Erythroblast (primary cell): ENCODE results near the gene NHS.

Experiments used
- DNase-seq, 2 experiments: peaks; one replicate each; lab custom pipeline; 2025; lab: John Stamatoyannopoulos, UW
- GATA1 ChIP-seq: IDR thresholded peaks from 2 replicates; pipeline ENCODE4 v1.6.1; 2011; ENCODE audit warnings: low read depth, mild to moderate bottlenecking, control low read depth, low read length, moderate library complexity
- POLR2A ChIP-seq: IDR thresholded peaks from 2 replicates; pipeline ENCODE4 v1.6.1; 2011; ENCODE audit warnings: mild to moderate bottlenecking, low read length

Gene NHS

DNA sequence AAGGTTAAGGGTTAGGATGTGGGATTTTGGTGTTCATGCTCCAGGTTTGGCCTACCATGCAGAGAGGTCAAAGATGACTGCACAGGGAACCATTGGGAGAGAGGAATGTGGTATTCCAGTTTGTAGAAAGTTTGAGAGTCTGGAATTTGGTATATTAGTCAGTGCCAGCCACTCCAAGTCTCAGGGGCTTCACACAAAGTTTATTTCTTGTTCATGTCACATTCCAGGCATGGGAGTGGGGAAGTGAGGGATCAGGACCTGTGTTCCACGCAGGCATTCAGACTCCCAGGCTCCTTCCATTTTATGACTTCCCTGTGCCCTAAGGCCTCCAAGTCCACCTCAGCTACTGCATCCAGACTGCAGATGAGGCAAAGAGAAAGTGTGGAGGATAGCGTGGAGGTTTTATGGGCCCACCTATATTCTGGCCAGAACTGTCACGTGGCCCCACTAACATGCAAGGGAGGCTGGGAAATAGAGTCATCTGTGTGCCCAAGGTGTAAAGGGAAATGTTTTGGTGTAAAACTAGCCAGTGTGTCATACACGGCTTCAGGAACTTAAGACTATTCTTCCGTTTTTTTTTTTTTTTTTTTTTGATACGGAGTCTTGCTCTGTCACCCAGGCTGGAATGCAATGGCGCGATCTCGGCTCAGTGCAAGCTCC is 221.7 kb downstream of the NHS start:
- no peak for DNase-seq
- TF ChIP-seq POLR2A (no peak), GATA1 (no peak)

DNA sequence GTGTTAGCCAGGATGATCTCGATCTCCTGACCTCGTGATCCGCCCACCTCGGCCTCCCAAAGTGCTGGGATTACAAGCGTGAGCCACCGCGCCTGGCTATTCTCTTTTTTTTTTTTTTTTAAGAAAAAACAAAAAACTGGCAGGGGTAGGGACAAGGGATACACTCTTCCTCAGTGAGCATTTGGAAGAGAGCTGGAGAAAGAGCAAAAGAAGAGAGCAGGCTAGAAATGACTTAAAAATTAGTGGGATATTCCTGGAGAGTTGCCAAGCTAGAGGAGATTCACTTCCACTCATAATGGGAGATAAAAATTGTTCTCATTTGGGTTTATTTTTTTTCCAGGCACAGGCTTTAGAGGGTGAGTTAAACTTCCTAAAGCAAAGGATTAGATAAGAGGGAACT is 222.3 kb downstream of the NHS start:
- TF ChIP-seq POLR2A: no peak
- no peak for TF ChIP-seq GATA1
- DNase-seq: no peak

DNA sequence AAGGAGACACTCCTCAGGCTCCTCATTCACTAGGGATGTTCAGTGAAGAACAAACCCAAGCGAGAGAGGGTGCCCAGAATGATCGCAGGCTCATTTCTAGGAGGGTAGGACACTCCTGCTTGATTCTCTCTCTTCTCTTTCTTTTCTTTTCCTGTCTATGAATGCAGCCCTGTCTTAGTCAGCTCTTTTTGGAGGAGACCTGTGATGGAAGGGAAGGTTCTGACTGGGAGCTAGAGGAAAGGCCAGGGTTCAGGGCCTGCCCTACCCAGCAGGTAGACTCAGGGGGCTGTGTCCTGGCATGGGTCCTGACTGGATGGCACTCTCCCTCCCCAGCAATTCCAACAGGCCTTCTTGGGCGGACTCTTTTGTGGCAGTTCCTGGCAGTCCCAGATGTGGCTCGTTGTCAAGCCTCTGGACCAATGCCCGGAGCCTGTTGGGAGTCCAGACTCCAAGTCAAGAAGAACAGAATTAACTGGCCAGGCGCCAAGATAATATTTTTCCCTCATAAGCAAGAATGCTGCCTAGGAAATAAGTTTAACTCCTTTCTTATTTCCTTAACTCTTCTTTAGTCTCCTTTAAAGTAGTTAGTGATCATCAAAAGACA is 222.9 kb downstream of the NHS start:
- TF ChIP-seq GATA1: no peak
- no peak for DNase-seq

DNA sequence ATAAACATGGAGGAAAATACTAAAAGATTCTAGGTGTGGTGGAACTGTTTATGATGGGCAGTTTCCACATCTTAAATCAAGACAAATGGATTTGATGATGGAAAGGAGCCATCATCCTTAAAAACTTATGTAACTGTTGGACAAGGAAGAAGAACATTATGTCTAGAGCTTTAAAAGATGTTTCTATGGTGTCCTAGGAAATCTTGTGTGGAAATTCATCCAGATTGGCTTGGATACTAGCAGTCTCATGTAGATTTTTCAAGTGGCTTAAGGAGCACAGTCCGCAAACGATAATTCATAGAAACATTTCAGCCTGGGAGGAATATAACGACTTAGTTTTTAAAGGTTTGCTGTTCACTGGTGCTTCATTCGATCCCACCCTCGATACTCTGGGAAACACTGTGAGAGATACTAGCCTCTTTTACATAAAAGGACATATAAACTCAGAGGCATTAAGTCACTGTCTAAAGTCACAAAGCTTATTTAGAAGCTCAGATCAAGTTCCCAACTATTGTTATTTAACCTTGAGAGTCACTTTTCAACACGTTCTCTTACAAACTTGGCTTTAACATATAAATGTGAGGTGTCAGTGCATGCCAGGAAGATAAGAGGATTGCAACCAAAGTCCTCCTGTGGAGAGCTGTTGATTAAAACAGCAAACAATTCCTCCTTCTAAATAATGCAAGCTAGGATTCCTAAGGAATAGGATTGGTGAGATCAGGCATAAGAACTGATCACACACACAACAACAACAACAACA is 226.6 kb downstream of the NHS start:
- no peak for DNase-seq
- TF ChIP-seq POLR2A: no peak
- TF ChIP-seq GATA1: no peak

DNA sequence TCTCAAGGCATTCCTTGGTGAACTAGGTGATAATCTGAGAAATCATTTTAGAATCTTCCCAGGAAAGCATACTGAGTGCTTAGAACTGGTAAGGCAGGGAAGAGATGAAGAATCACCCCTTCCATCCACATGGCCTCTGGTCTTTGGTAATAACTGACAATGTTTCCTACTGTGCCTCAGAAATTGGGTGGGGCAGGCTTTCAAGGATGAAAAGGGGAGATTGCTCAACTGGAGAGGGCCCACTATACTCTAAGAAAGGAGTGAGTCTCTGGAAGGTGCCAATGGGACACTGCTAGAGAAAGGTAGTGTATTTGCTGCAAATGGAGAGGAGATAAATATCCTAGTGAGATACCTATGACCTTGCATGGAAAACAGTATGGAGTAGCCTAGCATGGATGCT is 227.2 kb downstream of the NHS start:
- TF ChIP-seq POLR2A (no peak), GATA1 (no peak)
- DNase-seq: no peak

DNA sequence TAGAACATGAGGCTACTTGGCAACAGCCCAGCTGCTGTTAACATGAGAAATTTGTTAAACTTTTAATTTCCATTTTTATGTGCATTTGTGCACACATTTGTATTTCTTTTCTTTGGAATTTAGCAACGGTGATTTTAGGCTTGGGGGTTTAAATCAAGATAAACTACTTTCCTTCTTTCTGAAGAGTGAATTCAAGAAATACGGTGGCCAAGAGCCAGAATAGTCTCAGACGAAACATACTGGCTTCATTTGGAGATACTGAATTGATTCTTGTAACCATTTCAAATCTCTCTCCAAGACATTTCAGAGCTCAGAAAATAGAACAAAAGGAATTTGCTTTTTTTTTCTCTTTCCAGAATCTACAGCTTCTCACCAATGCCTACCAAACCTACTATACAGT is 228.2 kb downstream of the NHS start:
- TF ChIP-seq GATA1 (no peak), POLR2A (no peak)
- no peak for DNase-seq

DNA sequence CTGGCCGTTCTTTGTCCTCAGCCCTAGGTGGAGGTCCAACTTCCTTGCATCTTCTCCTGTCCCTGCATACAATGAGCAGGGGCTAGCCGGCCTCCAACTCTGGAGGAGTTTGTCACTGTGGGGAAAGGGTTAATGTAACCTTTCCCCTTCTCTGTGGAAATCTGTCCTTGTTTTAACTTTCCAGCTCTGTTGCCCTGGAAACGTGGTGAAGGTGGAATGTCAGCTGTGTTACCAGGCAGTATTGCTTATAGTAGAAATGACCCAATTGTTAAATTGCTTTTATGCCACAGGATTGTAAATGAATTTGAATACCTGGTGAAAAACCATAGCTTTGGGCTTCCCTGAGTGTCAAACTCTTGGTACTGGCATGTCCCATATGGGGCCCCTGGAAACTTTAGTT is 230.7 kb downstream of the NHS start:
- no peak for TF ChIP-seq GATA1
- TF ChIP-seq POLR2A: no peak
- DNase-seq: no peak

DNA sequence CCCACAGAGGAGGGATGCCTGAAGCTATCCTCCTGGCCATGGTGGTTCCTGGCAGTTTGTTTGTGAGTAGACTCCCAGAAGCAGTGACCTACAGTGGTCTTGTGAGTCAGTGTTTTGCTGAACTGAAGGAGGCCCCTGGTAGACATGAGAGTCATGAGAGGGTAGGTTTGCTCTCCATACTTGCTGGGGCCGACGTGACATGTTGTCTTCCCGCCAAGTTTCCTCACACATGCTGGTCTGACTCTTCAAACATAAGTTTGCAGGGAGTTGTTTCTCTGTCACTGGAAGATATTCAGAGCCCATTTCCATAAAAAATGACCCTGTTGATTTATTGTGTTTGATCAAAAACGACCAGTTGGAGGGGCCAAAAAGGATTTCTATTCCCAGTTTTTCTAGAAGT is 231.2 kb downstream of the NHS start:
- DNase-seq: no peak
- TF ChIP-seq POLR2A: no peak

DNA sequence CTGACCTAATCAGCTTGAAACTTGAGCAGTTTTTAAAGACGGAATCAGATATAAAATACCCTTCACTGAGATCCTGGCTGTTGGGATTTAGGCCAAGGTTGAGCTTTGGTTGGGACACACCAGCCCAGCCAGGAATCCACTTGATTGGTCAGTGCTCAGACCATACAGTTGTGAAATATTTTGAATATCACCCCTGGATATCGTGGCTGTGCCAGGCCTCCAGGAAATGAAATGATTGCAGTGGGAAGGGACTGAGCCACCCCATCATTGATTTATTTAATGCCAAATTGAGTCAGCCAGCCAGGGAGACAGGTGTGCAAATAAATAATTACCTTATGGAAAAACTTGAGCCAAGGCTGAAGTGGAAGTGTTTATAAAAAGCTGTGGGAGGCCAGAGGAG is 233.9 kb downstream of the NHS start:
- TF ChIP-seq POLR2A (no peak), GATA1 (no peak)
- DNase-seq: no peak

DNA sequence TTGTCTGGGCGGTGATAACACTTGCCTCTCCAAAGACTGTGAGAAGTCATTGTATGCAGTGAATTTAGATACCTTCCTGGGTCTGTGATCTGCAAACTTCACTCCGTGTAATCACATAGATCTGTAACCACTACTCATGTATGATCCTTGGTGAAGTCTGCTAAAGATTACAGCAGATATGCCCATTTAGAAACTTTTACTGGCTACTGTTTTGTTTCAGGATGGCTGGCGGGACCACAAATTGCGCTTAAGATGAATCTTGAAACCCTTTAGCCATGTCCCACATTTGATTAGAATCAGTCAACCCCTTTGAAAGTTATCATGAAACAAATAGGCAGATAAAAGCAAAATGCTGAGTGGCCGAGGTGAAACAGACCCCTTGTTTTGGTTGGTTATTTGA is 235.8 kb downstream of the NHS start:
- no peak for DNase-seq
- no peak for TF ChIP-seq GATA1
- TF ChIP-seq POLR2A: no peak

DNA sequence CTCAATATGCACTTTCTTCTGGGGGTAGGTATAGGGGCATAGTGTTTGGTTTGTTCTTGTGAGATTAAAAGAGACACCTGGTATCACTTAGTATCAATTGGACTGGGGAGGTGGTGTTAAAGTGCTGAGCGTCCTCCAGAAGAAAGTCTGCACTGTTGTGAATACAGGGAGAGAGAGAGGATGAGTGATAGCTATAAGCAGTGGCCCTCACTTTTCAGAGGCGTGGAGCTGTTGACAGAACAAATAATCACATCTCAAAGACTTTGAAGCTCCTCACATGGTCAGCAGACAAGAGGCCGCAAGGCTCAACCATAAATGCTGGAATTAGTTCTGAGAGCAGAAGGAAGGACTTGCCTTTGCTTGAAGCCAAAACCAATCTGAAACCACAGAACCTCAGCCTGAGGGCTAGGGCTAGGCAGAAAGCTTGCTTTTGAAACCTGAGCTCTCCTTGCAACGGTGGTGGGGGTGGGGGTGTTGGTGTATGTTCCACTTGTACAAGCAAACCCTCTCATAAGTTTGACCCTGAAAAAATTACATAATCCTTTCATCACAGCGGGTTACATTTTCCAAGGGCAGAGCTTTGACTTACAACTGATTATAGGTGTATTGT is 239.1 kb downstream of the NHS start:
- TF ChIP-seq POLR2A: no peak
- no peak for TF ChIP-seq GATA1
- no peak for DNase-seq

DNA sequence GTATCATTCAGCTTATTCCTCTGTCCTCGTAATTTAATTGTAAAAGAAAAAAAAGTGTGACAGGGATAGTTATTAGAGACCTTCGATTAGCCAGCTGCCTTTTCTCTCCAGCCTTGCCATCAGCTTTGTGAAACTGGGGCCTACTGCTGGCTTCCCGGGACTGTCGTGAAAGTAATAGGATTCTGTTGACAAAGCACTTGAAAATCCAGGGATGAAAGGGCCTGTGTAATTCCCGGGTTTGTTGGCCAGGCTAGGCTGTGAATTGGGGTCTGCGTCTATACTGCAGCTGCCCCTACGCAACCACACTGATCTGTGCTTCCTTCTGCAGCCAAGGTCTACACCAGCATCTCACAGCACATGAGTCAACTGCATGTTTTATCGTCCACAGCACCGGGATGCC is 241.9 kb downstream of the NHS start:
- DNase-seq: no peak
- TF ChIP-seq POLR2A (no peak), GATA1 (no peak)

DNA sequence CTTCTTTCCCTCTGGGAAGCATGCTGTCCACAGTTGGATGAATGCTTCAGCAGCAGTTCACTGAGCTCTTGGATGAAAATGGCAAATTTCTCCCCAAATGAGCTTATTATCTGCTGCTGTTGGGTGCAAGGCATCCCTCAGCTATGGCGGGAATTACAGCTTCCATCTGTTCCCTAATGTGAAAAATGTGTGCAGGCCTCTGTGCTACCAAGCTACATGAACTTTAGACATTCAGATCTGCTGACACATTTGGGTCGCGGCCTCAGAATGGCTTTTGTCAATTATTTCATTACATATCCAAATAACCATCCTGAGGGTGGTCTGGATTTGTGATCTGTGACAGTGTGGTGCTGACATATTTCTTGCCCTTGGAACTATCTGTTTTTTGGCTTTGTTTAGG is 242.8 kb downstream of the NHS start:
- TF ChIP-seq GATA1 (no peak), POLR2A (no peak)
- no peak for DNase-seq
